OCI-LY3 (cell line): ENCODE measurements around the gene LAMC1.

Experiments
- H2AFZ ChIP-seq: fragments of 200-600, 300-600 bp; shearing (Covaris generic); 2 replicates; pipeline ENCODE4 v1.6.0; 2014; ENCODE audit warnings: antibody characterized with exemption, low read depth, low read length
- H3K27ac ChIP-seq: fragments of 200-600, 300-600 bp; sonication (generic); 2 replicates; pipeline ENCODE4 v1.5.1; 2014; ENCODE audit warnings: mild to moderate bottlenecking, low read length, moderate library complexity, mixed read lengths
- H3K27me3 ChIP-seq: fragments of 200-600, 300-600 bp; sonication (generic); 2 replicates; pipeline ENCODE4 v1.6.1; 2014; ENCODE audit warnings: low read depth, low read length, mixed read lengths
- H3K36me3 ChIP-seq: fragments of 200-600, 300-600 bp; sonication (generic); replicated peaks from 2 replicates; pipeline ENCODE3; 2014; ENCODE audit warnings: low read depth, low read length, mixed read lengths
- H3K4me1 ChIP-seq: fragments of 300-600, 200-600 bp; sonication (generic); 2 replicates; pipeline ENCODE4 v1.6.1; 2014; ENCODE audit warnings: low read length, mixed read lengths
- H3K4me2 ChIP-seq: fragments of 200-600, 300-600 bp; sonication (generic); 2 replicates; pipeline ENCODE4 v1.6.1; 2014; ENCODE audit warnings: low read length, mixed read lengths
- H3K4me3 ChIP-seq: fragments of 300-600, 200-600 bp; sonication (generic); 2 replicates; pipeline ENCODE4 v1.5.1; 2014; ENCODE audit warnings: antibody characterized with exemption, mild to moderate bottlenecking, low read length, moderate library complexity
- H3K79me2 ChIP-seq: fragments of 300-600, 200-600 bp; shearing (Covaris generic); 2 replicates; pipeline ENCODE4 v1.6.1; 2014; ENCODE audit warnings: mild to moderate bottlenecking, low read length, mixed read lengths
- H3K9ac ChIP-seq: fragments of 300-600, 200-600 bp; shearing (Covaris generic); 2 replicates; pipeline ENCODE4 v1.6.0; 2014; ENCODE audit warnings: mild to moderate bottlenecking, low read length, moderate library complexity
- H3K9me3 ChIP-seq: fragments of 200-600, 300-600 bp; shearing (Covaris generic); 2 replicates; pipeline ENCODE4 v1.6.1; 2014; ENCODE audit warnings: low read length, mixed read lengths; ENCODE audit not compliant: insufficient read depth
- H4K20me1 ChIP-seq: fragments of 200-600, 300-600 bp; sonication (generic); 2 replicates; pipeline ENCODE4 v1.6.1; 2016; ENCODE audit warnings: low read length, mixed read lengths; ENCODE audit not compliant: insufficient read depth
- CTCF ChIP-seq: fragments of 200-600, 300-600 bp; sonication (generic); IDR thresholded peaks from 2 replicates; pipeline ENCODE4 v1.5.1; 2014; ENCODE audit warnings: antibody characterized with exemption, low read length, low read depth
- EZH2phosphoT487 ChIP-seq: fragments of 200-600 bp; shearing (Covaris generic); IDR thresholded peaks from 2 replicates; pipeline ENCODE4 v1.6.1; 2018; ENCODE audit warnings: antibody characterized with exemption, mixed run types, low read depth

LAMC1 gene

DNA sequence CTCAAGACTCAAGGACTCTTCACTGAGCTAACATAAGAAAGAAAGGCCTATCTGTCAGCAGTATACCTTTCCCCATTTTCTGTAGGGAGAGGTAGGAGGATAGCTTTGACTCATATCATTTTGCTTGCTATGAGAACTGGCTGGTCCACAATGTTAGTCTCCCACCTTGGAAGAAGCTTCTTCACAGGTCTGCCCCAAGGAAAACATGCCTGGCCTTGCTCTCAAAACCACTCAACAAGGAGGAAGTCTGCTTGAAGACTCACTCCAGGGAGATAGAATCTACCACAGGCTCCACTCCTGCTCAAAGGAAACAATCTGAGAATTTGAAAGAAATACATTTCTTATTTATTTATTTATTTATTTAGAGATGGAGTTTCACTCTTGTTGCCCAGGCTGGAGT is 29.5 kb upstream of the LAMC1 start:
- H3K27ac ChIP-seq, result no peak overlapping the region
- TF ChIP-seq CTCF, result no peak
- TF ChIP-seq EZH2phosphoT487, result no peak
- H4K20me1 ChIP-seq, result no peaks in the 10 kb centered on the region
- no peak overlapping the region for H2AFZ ChIP-seq
- H3K27me3 ChIP-seq, result no peaks in the 10 kb centered on the region
- no peaks in the 10 kb centered on the region for H3K36me3 ChIP-seq
- H3K9ac ChIP-seq, result no peak overlapping the region
- no peaks in the 10 kb centered on the region for H3K9me3 ChIP-seq
- no peak overlapping the region for H3K4me2 ChIP-seq
- no peaks in the 10 kb centered on the region for H3K79me2 ChIP-seq
- H3K4me1 ChIP-seq, result no peaks in the 10 kb centered on the region
- no peak overlapping the region for H3K4me3 ChIP-seq

DNA sequence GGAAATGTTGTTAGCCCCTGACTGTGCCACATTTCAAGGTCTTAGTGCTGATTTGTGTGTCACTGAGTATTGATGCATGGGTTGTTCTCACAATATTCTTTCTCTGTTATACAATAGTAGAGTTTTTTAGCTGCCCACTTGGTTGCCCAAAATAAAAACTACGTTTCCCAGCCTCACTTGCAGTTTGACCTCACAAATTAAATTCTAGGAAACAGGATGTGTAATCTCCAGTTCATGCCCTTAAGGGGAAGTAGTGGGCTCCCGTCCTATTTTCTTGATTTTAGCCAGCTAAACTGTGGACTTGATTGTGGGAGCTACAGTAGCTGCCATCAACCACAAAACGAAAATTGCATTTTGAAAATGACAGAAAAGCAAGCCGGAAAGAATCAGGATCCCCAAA is 27.3 kb upstream of the LAMC1 start:
- H3K4me2 ChIP-seq, result peak overlapping the region; percentile 25

DNA sequence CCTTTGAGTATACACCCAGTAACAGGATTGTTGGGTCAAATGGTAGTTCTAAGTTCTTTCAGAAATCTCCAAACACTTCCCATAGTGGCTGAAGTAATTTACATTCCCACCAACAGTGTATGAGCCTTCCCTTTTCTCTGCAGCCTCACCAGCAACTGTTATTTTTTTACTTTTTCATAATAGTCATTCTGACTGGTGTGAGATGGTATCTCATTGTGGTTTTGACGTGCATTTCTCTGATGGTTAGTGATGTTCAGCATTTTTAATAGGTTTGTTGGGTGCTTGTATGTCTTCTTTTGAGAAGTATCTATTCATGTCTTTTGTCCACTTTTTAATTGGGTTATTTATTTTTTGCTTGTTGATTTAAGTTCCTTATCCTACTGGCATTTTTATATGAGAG is 26.4 kb upstream of the LAMC1 start:
- Histone ChIP-seq H4K20me1 (no peaks in the 10 kb centered on the region), H3K4me1 (no peaks in the 10 kb centered on the region), H3K4me2 (no peak overlapping the region), H3K9me3 (no peaks in the 10 kb centered on the region), H2AFZ (no peak overlapping the region), H3K27me3 (no peaks in the 10 kb centered on the region), H3K36me3 (no peaks in the 10 kb centered on the region), H3K79me2 (no peaks in the 10 kb centered on the region), H3K27ac (no peak overlapping the region), H3K4me3 (no peak overlapping the region), H3K9ac (no peak overlapping the region)
- no peak for TF ChIP-seq EZH2phosphoT487
- TF ChIP-seq CTCF, result no peak

More for the DNA sequence above, 27.3 kb upstream of the LAMC1 start:
- Histone ChIP-seq H3K4me3 (peak overlapping the region; percentile 12), H3K27ac (no peak overlapping the region), H3K79me2 (no peaks in the 10 kb centered on the region), H3K36me3 (no peaks in the 10 kb centered on the region), H2AFZ (peak overlapping the region; percentile 68; the same call in 1 of the 2 replicates), H3K27me3 (no peaks in the 10 kb centered on the region), H3K4me1 (no peaks in the 10 kb centered on the region), H3K9ac (no peak overlapping the region), H4K20me1 (no peaks in the 10 kb centered on the region), H3K9me3 (no peaks in the 10 kb centered on the region)
- TF ChIP-seq EZH2phosphoT487 (no peak), CTCF (no peak)

DNA sequence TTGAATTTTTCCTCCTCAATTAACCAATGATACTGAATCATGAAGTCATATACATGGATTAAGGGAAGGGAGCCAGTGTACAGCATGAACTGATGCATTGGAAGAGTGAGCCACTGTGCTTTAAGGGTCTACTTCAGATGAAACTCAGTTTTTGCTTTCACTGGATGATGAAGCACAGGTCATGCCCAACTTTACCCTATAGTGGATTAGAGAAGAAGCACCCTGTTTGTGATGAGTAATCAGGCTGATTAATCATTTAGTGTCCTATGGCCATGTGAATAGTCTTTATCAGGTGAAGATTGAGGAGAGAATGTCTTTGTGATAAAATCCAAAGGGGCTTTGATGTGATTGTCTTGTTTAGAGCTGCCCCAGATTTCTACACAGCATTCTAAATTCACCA is 24.7 kb upstream of the LAMC1 start:
- Histone ChIP-seq H3K9ac (no peak overlapping the region), H3K79me2 (no peaks in the 10 kb centered on the region), H3K36me3 (no peaks in the 10 kb centered on the region), H3K27ac (no peak overlapping the region), H3K9me3 (no peaks in the 10 kb centered on the region), H3K4me3 (no peak overlapping the region), H3K27me3 (no peaks in the 10 kb centered on the region), H4K20me1 (no peaks in the 10 kb centered on the region), H2AFZ (no peak overlapping the region), H3K4me2 (no peak overlapping the region), H3K4me1 (no peaks in the 10 kb centered on the region)
- TF ChIP-seq EZH2phosphoT487 (no peak), CTCF (no peak)
